ENCODE data around the gene KASH5. TPM values are rescaled to one million over a fixed set of nuclear protein-coding genes. Genes with fewer than 3 reads are reported as not detected.
"Not testable (repeated sequence)": the region's sequence is repeated elsewhere in the genome, so short reads cannot be mapped to it uniquely, and the experiment has no call there.

KASH5 gene
- total RNA-seq, 1 donor from 2014 or later = not detected

- Histone ChIP-seq H3K36me3 (ENCODE audit: control insufficient read depth in 3 of 3, insufficient read depth in 3 of 3, low read length in 3 of 3) (peaks cover 10 to 19% (median 17%) of the 10 kb centered on the region in 3 donors), H3K27me3 (ENCODE audit: control insufficient read depth in 3 of 3, insufficient read depth in 3 of 3, low read length in 3 of 3) (no peaks in the 10 kb centered on the region), H3K27ac (ENCODE audit: low read depth, low read length) (peak within 1 kb of the TSS; percentile 95), H3K4me3 (ENCODE audit: low read length in 3 of 3) (peak within 1 kb of the TSS; percentile 99 to 100 (median 100)), H3K4me1 (ENCODE audit: control insufficient read depth in 3 of 3, insufficient read depth in 3 of 3, low read length in 3 of 3) (peaks cover 23 to 30% (median 27%) of the 10 kb centered on the region in 3 donors), H3K9ac (ENCODE audit: low read depth in 1 of 3, low read length in 3 of 3) (peak within 1 kb of the TSS; percentile 94 to 98 (median 97)), H3K9me3 (ENCODE audit: control insufficient read depth in 3 of 3, low read length in 3 of 3) (no peaks in the 10 kb centered on the region)
Observed at GRCh38 chr19:49451430-49452181, 63.6 kb downstream of the KASH5 start, which contains the start of gene PIH1D1. PIH1D1 (minus strand) TSS chr19:49451814; CDS start chr19:49451574, 240 bp downstream.

GRCh38 chr19:49453013-49453756, 65.1 kb downstream of the KASH5 start, which contains the start of gene ALDH16A1:
ALDH16A1 (plus strand) TSS chr19:49453225; CDS start chr19:49453332, 107 bp downstream.
- H3K36me3 ChIP-seq (ENCODE audit: control insufficient read depth in 3 of 3, insufficient read depth in 3 of 3, low read length in 3 of 3) = peaks cover 4 to 10% (median 5%) of the 10 kb centered on the region in 3 donors
- no peaks in the 10 kb centered on the region for H3K9me3 ChIP-seq (ENCODE audit: control insufficient read depth in 3 of 3, low read length in 3 of 3)
- H3K9ac ChIP-seq (ENCODE audit: low read depth in 1 of 3, low read length in 3 of 3) = peak within 1 kb of the TSS; percentile 83 to 95 (median 92)
- H3K4me1 ChIP-seq (ENCODE audit: control insufficient read depth in 3 of 3, insufficient read depth in 3 of 3, low read length in 3 of 3) = peaks cover 24 to 29% (median 28%) of the 10 kb centered on the region in 3 donors
- peak within 1 kb of the TSS; percentile 99 to 100 (median 100) for H3K4me3 ChIP-seq (ENCODE audit: low read length in 3 of 3)
- H3K27me3 ChIP-seq (ENCODE audit: control insufficient read depth in 3 of 3, insufficient read depth in 3 of 3, low read length in 3 of 3) = no peaks in the 10 kb centered on the region
- peak within 1 kb of the TSS; percentile 95 for H3K27ac ChIP-seq (ENCODE audit: low read depth, low read length)

- H3K4me3 ChIP-seq (ENCODE audit: low read length in 3 of 3) = peak overlapping the region; percentile 88 to 94 (median 91)
- peaks cover 24 to 33% (median 31%) of the 10 kb centered on the region in 3 donors for H3K4me1 ChIP-seq (ENCODE audit: control insufficient read depth in 3 of 3, insufficient read depth in 3 of 3, low read length in 3 of 3)
- no peaks in the 10 kb centered on the region for H3K27me3 ChIP-seq (ENCODE audit: control insufficient read depth in 3 of 3, insufficient read depth in 3 of 3, low read length in 3 of 3)
- H3K36me3 ChIP-seq (ENCODE audit: control insufficient read depth in 3 of 3, insufficient read depth in 3 of 3, low read length in 3 of 3) = peaks cover 0 to 5% (median 4%) of the 10 kb centered on the region in 3 donors
- H3K9ac ChIP-seq (ENCODE audit: low read depth in 1 of 3, low read length in 3 of 3) = peak overlapping the region; percentile 83 to 95 (median 92)
- H3K27ac ChIP-seq (ENCODE audit: low read depth, low read length) = peak overlapping the region; percentile 95
- H3K9me3 ChIP-seq (ENCODE audit: control insufficient read depth in 3 of 3, low read length in 3 of 3) = no peaks in the 10 kb centered on the region
Observed at GRCh38 chr19:49453757-49454240, 65.8 kb downstream of the KASH5 start.

- Histone ChIP-seq H3K4me3 (ENCODE audit: low read length in 3 of 3) (no peak overlapping the region), H3K36me3 (ENCODE audit: control insufficient read depth in 3 of 3, insufficient read depth in 3 of 3, low read length in 3 of 3) (peaks cover 0 to 2% (median 0%) of the 10 kb centered on the region in 3 donors), H3K27me3 (ENCODE audit: control insufficient read depth in 3 of 3, insufficient read depth in 3 of 3, low read length in 3 of 3) (no peaks in the 10 kb centered on the region), H3K27ac (ENCODE audit: low read depth, low read length) (peak overlapping the region; percentile 57), H3K9ac (ENCODE audit: low read depth in 1 of 3, low read length in 3 of 3) (no peak overlapping the region), H3K9me3 (ENCODE audit: control insufficient read depth in 3 of 3, low read length in 3 of 3) (no peaks in the 10 kb centered on the region), H3K4me1 (ENCODE audit: control insufficient read depth in 3 of 3, insufficient read depth in 3 of 3, low read length in 3 of 3) (peaks cover 13 to 22% (median 18%) of the 10 kb centered on the region in 3 donors)
Observed at GRCh38 chr19:49455773-49456172, 67.7 kb downstream of the KASH5 start.

- Histone ChIP-seq H3K27me3 (ENCODE audit: control insufficient read depth in 3 of 3, insufficient read depth in 3 of 3, low read length in 3 of 3) (no peaks in the 10 kb centered on the region), H3K9ac (ENCODE audit: low read depth in 1 of 3, low read length in 3 of 3) (no peak overlapping the region), H3K9me3 (ENCODE audit: control insufficient read depth in 3 of 3, low read length in 3 of 3) (no peaks in the 10 kb centered on the region), H3K4me3 (ENCODE audit: low read length in 3 of 3) (peak overlapping the region in 1 of 3 donors; percentile 3), H3K36me3 (ENCODE audit: control insufficient read depth in 3 of 3, insufficient read depth in 3 of 3, low read length in 3 of 3) (peaks cover 0 to 2% (median 0%) of the 10 kb centered on the region in 3 donors), H3K4me1 (ENCODE audit: control insufficient read depth in 3 of 3, insufficient read depth in 3 of 3, low read length in 3 of 3) (peaks cover 12 to 21% (median 17%) of the 10 kb centered on the region in 3 donors), H3K27ac (ENCODE audit: low read depth, low read length) (peak overlapping the region; percentile 57)
Observed at GRCh38 chr19:49456326-49456725, 68.3 kb downstream of the KASH5 start.

- no peaks in the 10 kb centered on the region for H3K9me3 ChIP-seq (ENCODE audit: control insufficient read depth in 3 of 3, low read length in 3 of 3)
- H3K9ac ChIP-seq (ENCODE audit: low read depth in 1 of 3, low read length in 3 of 3) = peak overlapping the region in 2 of 3 donors; percentile 10 to 45
- H3K27ac ChIP-seq (ENCODE audit: low read depth, low read length) = peak overlapping the region; percentile 62
- no peaks in the 10 kb centered on the region for H3K27me3 ChIP-seq (ENCODE audit: control insufficient read depth in 3 of 3, insufficient read depth in 3 of 3, low read length in 3 of 3)
- H3K4me3 ChIP-seq (ENCODE audit: low read length in 3 of 3) = no peak overlapping the region
- H3K4me1 ChIP-seq (ENCODE audit: control insufficient read depth in 3 of 3, insufficient read depth in 3 of 3, low read length in 3 of 3) = peaks cover 12 to 20% (median 13%) of the 10 kb centered on the region in 3 donors
- peaks cover 0 to 2% (median 0%) of the 10 kb centered on the region in 3 donors for H3K36me3 ChIP-seq (ENCODE audit: control insufficient read depth in 3 of 3, insufficient read depth in 3 of 3, low read length in 3 of 3)
Observed at GRCh38 chr19:49458567-49458903, 70.5 kb downstream of the KASH5 start.

- no peaks in the 10 kb centered on the region for H3K9me3 ChIP-seq (ENCODE audit: control insufficient read depth in 3 of 3, low read length in 3 of 3)
- no peak overlapping the region for H3K4me3 ChIP-seq (ENCODE audit: low read length in 3 of 3)
- peaks cover 4 to 13% (median 5%) of the 10 kb centered on the region in 3 donors for H3K4me1 ChIP-seq (ENCODE audit: control insufficient read depth in 3 of 3, insufficient read depth in 3 of 3, low read length in 3 of 3)
- H3K27me3 ChIP-seq (ENCODE audit: control insufficient read depth in 3 of 3, insufficient read depth in 3 of 3, low read length in 3 of 3) = no peaks in the 10 kb centered on the region
- H3K27ac ChIP-seq (ENCODE audit: low read depth, low read length) = no peak overlapping the region
- H3K9ac ChIP-seq (ENCODE audit: low read depth in 1 of 3, low read length in 3 of 3) = no peak overlapping the region
- H3K36me3 ChIP-seq (ENCODE audit: control insufficient read depth in 3 of 3, insufficient read depth in 3 of 3, low read length in 3 of 3) = peaks cover 0 to 2% (median 0%) of the 10 kb centered on the region in 3 donors
Observed at GRCh38 chr19:49459388-49459787, 71.3 kb downstream of the KASH5 start.

- H3K27ac ChIP-seq (ENCODE audit: low read depth, low read length); H3K9ac ChIP-seq (ENCODE audit: low read depth in 1 of 3, low read length in 3 of 3); H3K36me3 ChIP-seq (ENCODE audit: control insufficient read depth in 3 of 3, insufficient read depth in 3 of 3, low read length in 3 of 3); H3K4me3 ChIP-seq (ENCODE audit: low read length in 3 of 3); H3K4me1 ChIP-seq (ENCODE audit: control insufficient read depth in 3 of 3, insufficient read depth in 3 of 3, low read length in 3 of 3); H3K9me3 ChIP-seq (ENCODE audit: control insufficient read depth in 3 of 3, low read length in 3 of 3); H3K27me3 ChIP-seq (ENCODE audit: control insufficient read depth in 3 of 3, insufficient read depth in 3 of 3, low read length in 3 of 3): not testable (repeated sequence)
Observed at GRCh38 chr19:49461130-49461529, 73.1 kb downstream of the KASH5 start.

- H3K27ac ChIP-seq (ENCODE audit: low read depth, low read length) = no peak overlapping the region
- peaks cover 0 to 6% (median 6%) of the 10 kb centered on the region in 3 donors for H3K36me3 ChIP-seq (ENCODE audit: control insufficient read depth in 3 of 3, insufficient read depth in 3 of 3, low read length in 3 of 3)
- H3K9me3 ChIP-seq (ENCODE audit: control insufficient read depth in 3 of 3, low read length in 3 of 3) = no peaks in the 10 kb centered on the region
- no peak overlapping the region for H3K9ac ChIP-seq (ENCODE audit: low read depth in 1 of 3, low read length in 3 of 3)
- no peaks in the 10 kb centered on the region for H3K27me3 ChIP-seq (ENCODE audit: control insufficient read depth in 3 of 3, insufficient read depth in 3 of 3, low read length in 3 of 3)
- peaks cover 0 to 4% (median 4%) of the 10 kb centered on the region in 3 donors for H3K4me1 ChIP-seq (ENCODE audit: control insufficient read depth in 3 of 3, insufficient read depth in 3 of 3, low read length in 3 of 3)
- no peak overlapping the region for H3K4me3 ChIP-seq (ENCODE audit: low read length in 3 of 3)
Observed at GRCh38 chr19:49461656-49462055, 73.6 kb downstream of the KASH5 start.
